KBM-7 (cell line): Measurements from ENCODE around the gene AFG1L.

Experiments used
- DNase-seq: peaks from one replicate; pipeline ENCODE4 v3.0.0-alpha.2; 2015
- in situ Hi-C: fragments of 300-500 bp; cut with MboI; formaldehyde crosslinking; loops from 2 replicates; pipeline ENCODE4 v1.14.3; 2020; ENCODE audit warnings: low sequenced_read_pairs, low pct_unique_long_range_greater_than_20kb, mixed read lengths

The AFG1L gene

DNA sequence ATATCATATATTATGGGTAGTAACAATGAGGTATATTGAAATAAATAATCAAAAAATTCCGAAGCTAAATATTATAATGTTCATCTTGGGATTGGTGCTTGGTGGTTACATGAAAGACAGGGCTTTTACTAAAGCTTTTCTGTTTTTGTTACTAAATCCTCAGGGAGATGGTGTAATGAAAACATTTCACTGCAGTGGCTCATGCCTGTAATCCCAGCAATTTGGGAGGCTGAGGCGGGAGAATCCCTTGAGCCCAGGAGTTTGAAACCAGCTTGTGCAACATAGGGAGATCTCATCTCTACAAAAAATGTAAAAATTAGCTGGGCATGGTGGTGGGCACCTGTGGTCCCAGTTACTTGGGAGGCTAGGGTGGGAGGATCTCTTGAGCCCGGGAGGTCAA, 42.9 kb downstream of the AFG1L start:
- in situ Hi-C loops = no loop called here
- DNase-seq = no peak

GRCh38 chr6:108341372-108341771, 46.5 kb downstream of the AFG1L start:
- DNase-seq = no peak
- in situ Hi-C loops = no loop called here

DNA sequence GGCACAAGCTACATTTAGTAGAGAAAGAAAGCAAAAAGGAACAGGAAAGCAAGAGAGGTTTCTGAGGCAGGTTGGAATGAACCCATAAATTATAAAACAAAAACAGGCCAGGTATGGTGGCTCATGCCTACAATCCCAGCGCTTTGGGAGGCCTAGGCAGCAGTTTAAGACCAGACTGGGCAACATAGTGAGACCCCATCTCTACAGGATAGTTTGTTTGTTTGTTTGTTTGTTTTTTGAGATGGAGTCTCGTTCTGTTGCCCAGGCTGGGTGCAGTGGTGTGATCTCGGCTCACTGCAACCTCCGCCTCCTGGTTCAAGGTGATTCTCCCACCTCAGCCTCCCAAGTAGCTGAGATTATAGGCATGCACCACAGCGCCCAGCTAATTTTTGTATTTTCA, 49.0 kb downstream of the AFG1L start:
- no peak for DNase-seq
- in situ Hi-C loops = no loop called here

GRCh38 chr6:108348655-108349349, 53.9 kb downstream of the AFG1L start:
- in situ Hi-C loops = no loop called here
- DNase-seq = no peak

DNA sequence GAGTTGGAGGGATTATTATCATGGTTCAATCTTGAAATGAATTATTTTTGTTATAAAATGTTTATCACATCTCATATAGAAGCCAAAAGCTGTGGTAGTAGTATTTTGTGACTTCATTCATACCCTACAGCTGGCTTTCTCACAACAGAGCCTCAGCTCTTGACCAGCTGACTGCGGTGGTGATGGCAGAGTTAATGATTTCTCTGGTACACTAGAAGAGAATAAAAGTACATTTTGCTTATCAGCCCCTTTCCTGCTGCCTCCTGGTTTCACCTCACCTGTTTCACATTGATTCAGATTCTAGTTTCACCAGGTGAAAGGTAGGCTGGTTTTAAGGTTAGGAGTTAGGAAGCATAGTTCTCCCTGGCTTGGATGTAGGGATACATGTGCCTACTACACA, 55.7 kb downstream of the AFG1L start:
- no peak for DNase-seq
- in situ Hi-C loops = no loop called here

GRCh38 chr6:108353853-108354252, 59.0 kb downstream of the AFG1L start:
- DNase-seq = peak; percentile 32
- in situ Hi-C loops = no loop called here

- DNase-seq = no peak
- in situ Hi-C loops = no loop called here
These were observed 60.3 kb downstream of the AFG1L start for GRCh38 chr6:108355120-108355519.

DNA sequence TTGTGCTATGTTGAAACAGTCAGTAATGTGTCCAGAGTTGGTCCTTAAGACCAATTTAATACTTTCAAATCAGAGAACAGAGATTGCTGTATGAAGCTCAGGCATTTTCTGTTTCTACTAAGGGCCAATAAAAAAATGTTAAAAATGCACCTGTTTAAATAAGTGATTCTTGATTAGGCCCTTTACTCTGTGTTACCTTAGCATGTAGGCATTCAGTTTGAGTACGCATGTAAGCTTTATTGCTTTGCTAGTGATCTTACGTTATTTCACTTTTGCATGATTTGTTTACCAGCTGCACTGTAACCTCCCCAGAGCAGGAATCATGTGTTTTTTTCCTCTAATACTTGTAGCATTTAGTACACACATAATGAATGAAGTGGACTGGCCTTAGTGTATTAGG, 61.0 kb downstream of the AFG1L start:
- in situ Hi-C loops = no loop called here
- no peak for DNase-seq

DNA sequence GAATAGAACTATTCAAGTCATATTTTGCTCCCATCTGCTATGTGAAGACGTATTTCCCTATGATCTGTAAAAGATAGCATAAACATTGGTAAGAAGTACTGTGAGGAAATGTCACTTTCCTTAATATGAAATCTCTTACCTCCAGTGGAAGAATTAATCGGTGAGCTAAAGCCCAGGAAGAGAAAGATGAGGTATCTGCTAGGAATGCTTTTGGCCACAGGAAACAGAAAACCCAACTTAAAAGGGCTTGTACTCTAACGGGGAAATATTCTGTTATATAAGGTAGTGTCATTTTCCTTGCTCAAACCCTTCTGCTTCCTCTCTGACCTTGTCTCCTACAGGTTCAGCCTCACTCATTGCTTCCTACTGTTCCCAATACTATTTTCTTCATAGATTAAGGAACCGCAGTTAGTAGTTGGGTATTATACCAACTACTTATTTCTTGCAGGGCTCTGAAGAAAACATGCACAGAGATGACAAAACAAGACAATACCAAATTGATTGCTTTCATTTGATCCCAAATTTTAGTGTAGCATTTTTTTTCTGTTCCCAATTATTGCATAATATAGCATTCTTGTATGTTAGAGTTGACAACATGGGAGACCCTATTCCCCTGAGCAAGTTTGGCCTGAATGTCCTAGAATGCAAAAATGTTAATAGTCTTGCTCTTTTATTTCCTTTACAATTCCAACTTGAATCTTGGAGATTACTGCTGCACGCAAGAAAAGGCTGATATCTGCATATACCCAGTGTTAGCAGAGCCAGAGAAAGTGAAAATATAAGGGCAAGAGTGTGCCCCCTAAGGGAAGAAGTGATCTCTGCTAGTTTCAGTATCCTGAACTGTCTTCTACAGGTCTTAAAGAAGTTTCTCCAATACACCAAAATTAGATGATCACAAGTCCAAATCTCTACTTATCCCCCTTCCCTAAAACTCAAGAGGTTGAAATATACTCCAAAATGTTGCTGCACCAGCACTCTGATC, 65.3 kb downstream of the AFG1L start:
- in situ Hi-C loops = no loop called here
- peak; percentile 63 for DNase-seq

DNA sequence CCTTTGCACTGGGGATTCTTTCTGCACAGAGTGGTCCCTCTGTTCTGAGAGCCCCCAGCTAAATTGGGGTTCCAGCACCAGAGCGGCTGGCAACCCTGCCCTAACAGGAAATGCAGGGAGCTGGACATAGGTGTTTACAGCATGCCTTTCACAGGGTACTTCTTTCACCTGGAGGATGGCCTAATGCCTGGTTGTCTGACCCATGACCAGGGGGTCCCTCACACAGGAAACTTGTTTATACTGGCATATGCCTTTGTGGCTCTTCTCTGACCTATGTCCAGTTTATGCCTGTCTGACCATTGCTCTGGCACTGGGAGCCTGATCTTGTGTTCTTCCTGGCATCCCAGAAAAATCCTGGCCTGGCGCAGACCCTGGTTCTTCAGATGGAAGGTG, 66.1 kb downstream of the AFG1L start:
- in situ Hi-C loops = no loop called here
- DNase-seq = no peak

- in situ Hi-C loops = no loop called here
- peak; percentile 92 for DNase-seq
These were observed 66.6 kb downstream of the AFG1L start for GRCh38 chr6:108361312-108361932.

GRCh38 chr6:108362455-108362854, 67.6 kb downstream of the AFG1L start:
- DNase-seq = no peak

GRCh38 chr6:108363113-108363512, 68.3 kb downstream of the AFG1L start:
- in situ Hi-C loops = no loop called here
- DNase-seq = no peak

More at GRCh38 chr6:108362455-108362854, 67.6 kb downstream of the AFG1L start:
- in situ Hi-C loops = no loop called here

DNA sequence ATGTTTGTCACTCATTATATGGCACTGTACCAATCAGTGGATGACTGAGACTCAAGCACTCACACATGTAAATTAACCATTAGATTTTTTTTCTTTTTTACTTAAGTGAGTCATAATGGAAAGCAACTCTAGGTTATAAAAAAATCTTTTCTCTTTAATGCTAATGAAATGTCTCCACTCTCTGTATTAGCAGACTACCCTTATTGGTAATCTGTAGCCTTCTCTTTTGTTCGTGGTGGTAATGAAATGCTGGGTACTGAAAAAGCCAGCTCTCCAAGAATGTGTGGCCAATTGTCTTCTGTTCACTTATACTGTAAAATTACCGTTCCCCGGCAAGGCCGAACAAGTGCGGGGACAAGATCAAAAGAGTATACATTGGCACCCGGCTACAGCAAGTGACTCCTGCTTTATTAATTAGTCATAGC, 69.0 kb downstream of the AFG1L start:
- in situ Hi-C loops = no loop called here

GRCh38 chr6:108364470-108364869, 69.6 kb downstream of the AFG1L start:
- in situ Hi-C loops = no loop called here
- DNase-seq = no peak

More for the DNA sequence above, 69.0 kb downstream of the AFG1L start:
- DNase-seq = no peak

DNA sequence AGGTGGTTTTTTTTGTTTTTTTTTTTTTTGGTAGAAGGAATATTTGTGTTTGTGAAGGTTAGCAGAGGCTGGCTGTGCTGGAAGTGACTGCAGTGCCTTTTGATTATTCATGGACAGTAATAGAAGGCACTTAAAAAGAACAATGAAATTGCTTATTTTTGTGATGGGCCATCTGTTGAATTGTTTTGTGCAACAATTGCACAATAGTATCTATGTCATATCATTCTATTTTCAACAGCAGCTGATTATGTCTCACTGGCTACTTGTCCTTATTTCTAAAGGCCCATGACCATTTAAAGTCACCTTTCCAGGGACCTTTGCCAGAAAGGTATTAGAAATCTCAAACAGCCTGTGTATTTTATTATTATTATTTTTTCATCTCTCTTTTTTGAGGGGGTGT, 70.6 kb downstream of the AFG1L start:
- no peak for DNase-seq
- in situ Hi-C loops = no loop called here

- in situ Hi-C loops = no loop called here
These were observed 71.4 kb downstream of the AFG1L start for GRCh38 chr6:108366236-108366635.

DNA sequence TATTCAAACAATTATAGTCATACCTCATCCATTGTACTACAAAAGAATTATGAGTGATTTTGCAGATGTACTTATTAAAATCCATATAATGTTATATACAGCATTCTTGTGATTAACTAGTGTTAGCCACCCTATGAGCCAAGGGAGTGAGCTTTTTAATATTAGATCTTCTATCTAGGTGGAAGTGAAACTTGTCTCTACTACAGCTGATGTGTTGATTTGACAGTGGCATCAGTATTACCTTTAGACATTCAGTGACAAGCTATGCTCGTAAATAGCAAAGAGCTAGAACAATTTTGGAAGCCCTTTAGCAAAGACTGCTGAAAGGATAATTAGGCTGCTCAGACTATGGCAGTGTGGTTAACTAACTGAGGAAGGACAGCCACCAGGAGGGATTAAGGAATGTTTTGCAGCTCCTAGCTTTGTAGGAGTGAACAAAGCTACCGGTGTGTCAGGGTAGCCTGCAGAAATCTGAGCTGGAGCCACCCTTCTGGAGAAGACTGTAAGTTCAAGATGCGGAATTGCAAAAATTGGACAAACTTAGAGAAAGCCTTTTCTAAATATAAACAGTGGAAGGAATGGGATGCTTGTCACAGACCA, 73.7 kb downstream of the AFG1L start:
- in situ Hi-C loops = no loop called here
- DNase-seq = no peak

More at GRCh38 chr6:108366236-108366635, 71.4 kb downstream of the AFG1L start:
- no peak for DNase-seq

DNA sequence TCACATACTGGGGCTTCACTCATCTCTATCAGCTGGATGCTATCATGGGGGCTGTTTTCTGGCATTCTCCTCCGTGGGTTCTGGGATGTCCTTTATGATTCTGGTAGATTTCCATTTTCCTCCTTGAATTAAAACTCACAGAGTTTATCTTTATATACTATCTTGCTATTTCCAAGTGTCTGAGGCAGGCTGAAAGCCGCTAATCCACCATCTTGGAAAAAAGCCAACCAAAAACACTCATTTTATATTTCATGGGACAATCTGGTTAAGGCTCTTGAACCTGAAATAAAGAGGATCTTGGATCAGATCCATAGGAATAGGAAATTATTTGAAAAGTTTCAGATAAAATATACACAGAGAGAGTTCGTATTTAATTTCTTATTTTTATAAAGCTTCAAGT, 86.0 kb downstream of the AFG1L start:
- DNase-seq = no peak
- in situ Hi-C loops = no loop called here
